HG03025 (cell line): Measurements from ENCODE around the gene ATP4A.
"Not testable (repeated sequence)": the region's sequence is repeated elsewhere in the genome, so short reads cannot be mapped to it uniquely, and the experiment has no call there.

Experiments
- ATAC-seq: cut with Tn5 transposase; IDR thresholded peaks from one replicate; pipeline ENCODE4 v1.9.1; 2021; ENCODE audit warnings: mild to moderate bottlenecking, moderate library complexity; ENCODE audit not compliant: unreplicated experiment, low FRiP score

Gene ATP4A

DNA sequence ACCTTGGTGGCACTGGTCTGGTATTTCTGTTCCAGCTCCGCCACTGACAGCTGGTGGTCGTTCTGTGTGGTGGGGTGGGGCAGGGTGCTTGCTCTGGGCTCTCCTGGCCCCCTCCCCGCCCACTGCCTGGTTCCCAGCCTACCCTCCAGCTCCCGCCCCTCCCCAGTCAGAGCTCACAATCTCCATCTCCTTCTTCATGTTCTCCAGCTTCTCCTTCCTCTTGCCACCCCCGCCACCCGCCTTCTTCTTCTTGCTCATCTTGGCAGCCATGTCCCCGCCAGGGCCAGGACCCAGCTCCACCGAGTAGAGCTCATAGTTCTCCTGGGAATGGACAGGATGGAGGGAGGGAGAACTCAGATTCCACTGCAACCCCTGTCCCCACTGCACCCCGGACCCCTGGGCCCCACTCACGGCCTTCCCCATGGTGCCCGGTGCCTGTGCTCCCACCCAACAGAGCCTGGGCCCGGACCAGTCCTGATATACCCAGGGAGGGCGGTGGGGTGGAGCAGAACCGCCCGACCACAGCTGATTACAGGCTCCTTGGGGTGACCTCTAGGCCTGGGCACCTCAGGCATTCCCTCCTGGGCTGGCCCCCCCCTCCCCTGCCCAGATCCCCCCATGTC is at the start of gene ATP4A:
Gene ATP4A (minus strand): TSS at position 452 of the 623 bp plus-strand sequence. CDS start 29 bp downstream, at position 423.
- ATAC-seq, result no peak

DNA sequence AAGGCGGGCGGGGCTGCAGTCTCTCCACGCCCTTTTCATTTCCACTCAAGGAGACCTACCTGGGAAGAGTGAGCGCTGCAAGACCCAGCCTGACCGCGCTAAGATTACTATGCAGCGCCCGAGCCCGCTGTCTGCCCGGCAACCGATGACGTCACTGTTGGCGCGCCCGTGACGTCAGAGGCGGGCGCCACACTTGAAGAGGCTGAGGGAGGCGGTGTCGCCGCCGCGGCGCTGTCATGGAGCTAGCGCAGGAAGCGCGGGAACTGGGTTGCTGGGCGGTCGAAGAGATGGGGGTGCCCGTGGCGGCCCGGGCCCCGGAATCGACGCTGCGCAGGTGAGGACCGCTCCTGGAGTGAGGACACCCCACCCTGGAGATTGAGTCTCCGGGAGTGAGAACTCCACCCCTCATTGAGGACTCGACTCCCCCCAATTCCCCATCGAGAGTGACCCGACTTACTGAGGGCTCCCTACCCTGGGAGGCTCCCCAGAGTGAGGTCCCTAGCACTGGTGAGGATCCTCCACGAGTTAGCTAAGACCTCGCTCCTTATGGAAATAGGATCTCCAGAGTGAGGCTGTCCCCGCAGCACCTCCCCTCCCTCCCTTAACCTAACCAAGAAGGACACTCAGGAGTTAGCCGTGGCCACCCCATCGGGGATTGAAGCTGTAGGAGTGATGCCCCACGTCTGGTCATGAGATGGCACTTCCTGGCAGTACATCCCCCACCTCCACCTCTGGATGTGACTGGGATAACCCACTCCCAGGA is 49.3 kb upstream of the ATP4A start, which contains the start of gene HAUS5:
Gene HAUS5 (plus strand): TSS at position 177 of the 763 bp plus-strand sequence. CDS start 60 bp downstream, at position 237.
- peak; percentile 51 for ATAC-seq

DNA sequence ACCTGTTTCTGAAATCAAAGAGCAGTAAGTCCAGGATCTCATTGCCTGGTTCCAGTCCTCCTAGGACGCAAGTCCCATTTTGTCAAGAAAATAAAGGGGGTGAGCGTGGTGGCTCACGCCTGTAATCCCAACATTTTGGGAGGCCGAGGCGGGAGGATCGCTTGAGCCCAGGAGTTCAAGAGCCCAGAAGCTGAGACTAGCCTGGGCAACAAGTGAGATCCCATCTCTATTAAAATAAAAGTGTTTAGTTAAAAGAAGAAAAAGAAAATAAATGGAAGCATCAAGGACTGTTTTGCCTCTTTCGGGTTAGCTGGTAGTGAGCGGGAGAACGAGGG is 48.7 kb upstream of the ATP4A start:
- no peak for ATAC-seq

DNA sequence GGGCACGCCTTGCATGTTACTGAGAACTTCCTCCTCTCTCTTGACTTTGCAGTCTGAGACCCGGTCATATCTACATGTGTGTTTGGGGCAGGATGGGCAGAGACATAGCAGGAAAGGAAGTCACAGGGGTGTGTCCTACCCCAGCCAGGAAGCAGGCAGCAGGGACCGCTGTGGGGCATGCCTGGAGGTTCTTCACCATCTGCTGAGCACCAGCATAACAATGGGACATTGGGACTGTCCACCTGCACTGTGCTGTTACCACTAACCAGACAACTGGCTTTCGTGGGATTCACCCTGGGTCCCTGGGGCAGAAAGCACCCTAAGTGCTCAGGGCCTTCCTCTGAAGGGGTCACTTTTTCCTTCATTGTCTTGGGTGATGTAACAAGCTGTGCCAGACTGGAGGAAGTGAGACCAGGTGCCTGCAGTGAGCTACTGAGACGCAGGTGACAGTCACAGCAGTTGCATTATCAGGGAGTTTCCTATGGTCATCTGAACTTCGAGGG is 46.4 kb upstream of the ATP4A start:
- ATAC-seq, result no peak

DNA sequence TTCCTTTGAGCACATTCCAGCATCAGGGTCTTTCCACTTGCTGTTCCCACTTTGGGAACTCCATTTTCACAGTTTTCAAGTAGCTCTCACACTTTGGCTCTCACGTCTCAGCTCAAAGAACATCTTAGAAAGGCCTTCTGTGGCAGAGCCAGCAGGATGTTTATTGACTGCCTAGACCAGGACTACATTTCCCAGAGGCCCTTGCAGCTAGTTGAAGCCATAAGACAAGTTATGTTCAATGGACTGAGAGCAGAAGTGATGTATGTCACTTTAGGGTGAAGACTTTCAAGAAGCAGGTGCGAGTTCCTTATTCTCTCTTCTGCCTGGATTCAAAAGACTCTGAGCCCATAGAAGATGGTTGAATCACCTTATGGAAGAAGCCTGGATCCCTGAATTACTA is 44.8 kb upstream of the ATP4A start:
- ATAC-seq, result no peak

DNA sequence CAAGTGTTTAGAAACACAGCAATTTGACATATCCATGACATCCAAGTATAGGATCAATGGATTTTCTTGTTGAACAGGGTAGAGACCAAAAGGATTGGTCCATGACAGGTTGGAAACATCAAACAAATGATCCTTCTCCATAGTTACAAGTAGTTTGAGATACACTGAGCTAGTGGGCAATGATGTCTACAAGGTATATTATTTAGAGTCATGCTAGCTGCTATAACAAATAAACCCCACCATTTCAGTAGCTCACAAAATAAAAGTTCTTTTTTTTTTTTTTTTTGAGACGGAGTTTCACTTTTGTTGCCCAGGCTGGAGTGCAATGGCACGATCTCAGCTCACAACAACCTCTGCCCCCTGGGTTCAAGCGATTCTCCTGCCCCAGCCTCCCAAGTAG is 44.2 kb upstream of the ATP4A start:
- ATAC-seq, result no peak

DNA sequence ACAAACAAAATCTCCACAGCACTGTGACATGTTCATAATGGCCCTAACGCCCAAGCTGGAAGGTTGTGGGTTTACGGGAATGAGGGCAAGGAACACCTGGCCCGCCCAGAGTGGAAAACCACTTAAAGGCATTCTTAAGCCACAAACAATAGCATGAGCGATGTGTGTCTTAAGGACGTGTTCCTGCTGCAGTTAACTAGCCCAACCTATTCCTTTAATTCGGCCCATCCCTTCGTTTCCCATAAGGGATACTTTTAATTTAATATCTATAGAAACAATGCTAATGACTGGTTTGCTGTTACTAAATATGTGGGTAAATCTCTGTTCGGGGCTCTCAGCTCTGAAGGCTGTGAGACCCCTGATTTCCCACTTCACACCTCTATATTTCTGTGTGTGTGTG is 43.7 kb upstream of the ATP4A start:
- not testable (repeated sequence) for ATAC-seq

DNA sequence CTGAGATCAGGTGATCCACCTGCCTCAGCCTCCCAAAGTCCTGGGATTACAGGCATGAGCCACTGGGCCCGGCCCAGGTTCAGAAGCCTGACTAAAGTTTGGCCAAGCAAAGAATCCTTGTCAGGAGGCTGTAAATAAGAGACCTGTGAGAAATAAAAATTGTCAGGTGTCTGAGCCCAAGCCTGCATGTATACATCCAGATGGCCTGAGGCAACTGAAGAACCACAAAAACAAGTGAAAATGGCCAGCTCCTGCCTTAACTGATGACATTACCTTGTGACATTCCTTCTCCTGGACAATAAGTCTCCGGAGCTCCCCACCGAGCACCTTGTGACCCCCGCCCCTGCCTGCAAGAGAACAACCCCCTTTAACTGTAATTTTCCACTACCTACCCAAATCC is 41.0 kb upstream of the ATP4A start:
- not testable (repeated sequence) for ATAC-seq

DNA sequence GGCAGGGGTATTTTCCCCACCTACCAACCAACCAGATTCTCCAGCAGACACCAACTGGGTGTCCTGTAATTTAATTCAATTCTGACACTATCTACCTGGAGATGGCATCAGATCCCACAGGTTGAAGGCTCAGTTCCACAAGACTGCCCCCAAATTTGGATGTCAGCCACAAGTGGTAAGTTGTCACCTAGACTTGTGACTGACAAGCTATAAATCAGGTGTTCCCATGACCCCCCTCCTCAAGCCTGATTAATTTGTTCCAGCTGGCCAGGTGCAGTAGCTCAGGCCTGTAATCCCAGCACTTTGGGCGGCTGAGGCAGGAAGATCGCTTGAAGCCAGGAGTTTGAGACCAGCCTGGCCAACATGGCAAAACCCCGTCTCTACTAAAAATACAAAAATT is 38.5 kb upstream of the ATP4A start:
- ATAC-seq, result no peak

DNA sequence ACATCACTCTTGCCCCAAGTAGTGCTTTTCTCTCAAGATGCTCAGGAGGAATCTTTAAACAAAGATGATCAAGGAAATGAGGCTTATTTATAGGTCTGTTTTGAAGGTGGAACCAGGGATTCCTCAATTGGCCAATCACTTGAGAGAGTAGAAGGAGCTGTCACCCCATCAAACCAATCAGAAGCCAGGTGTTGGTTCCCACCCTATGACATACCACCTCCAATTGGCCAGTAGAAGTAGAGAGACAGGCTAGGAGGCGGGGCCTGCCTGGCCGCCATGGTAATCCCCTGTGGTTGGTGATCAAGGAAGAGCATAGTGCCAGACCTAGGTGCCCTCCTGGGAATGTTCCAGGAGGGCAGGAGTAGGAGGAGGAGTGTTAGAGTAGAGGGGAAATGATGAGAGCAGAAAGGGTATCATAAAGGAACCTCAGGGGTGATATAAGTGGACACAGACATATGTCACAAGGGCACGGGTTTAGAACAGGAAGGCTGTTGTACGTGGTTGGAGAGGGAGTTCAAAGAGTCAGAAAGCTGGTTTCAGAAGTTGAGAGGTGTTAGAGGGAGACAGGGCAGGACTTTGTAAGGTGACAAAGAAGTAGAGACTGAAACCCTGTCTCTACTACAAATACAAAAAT is 33.0 kb upstream of the ATP4A start:
- ATAC-seq, result no peak

DNA sequence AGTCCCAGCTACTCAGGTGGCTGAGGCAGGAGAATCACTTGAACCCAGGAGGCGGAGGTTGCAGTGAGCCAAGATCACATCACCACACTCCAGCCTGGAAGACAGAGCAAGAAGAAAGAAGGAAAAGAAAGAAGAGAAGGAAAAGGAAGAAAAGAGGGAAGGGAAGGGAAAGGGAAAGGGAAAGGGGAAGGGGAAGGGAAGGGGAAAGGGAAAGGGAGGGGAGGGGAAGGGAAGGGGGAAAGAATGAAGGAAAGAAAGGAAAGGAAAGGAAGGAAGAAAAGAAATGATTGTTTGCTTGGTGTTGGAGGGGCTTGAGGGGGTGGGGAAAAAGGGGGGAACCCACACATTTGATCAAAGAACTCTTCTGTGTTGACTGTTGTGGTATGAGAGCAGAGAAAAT is 32.5 kb upstream of the ATP4A start:
- no peak for ATAC-seq

DNA sequence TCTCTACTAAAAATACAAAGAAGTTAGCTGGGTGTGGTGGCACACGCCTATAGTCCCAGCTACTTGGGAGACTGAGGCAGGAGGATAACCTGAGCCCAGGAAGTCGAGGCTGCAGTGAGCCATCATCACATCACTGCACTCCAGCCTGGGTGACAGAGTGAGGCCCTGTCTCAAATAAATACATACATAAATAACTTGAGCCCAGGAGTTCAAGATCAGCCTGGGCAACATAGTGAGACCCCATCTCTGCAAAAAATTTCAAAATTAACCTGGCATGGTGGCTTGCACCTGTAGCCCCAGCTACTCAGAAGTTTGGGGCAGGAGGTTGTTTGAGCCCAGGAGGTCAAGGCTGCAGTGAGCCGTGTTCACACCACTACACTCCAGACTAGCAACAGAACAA is 31.6 kb upstream of the ATP4A start:
- not testable (repeated sequence) for ATAC-seq

DNA sequence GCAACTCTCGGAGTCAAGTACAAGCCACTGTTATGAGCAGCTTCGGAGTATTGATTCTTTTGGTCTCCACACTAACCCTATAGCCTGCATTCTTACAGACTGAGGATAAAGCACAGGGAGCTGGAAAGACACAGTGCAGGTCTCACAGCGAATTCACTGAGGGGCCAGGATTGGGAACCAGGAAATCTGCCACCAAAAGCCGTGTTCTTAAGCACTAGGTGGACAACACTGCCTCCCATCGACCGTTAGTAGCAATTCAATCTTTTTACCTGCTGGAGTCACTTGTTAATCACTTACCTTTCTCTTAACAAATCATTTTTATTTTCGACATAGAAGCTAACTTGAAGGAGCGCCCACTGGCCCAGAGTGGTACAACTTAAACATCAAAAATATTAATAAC is 28.8 kb upstream of the ATP4A start:
- no peak for ATAC-seq

DNA sequence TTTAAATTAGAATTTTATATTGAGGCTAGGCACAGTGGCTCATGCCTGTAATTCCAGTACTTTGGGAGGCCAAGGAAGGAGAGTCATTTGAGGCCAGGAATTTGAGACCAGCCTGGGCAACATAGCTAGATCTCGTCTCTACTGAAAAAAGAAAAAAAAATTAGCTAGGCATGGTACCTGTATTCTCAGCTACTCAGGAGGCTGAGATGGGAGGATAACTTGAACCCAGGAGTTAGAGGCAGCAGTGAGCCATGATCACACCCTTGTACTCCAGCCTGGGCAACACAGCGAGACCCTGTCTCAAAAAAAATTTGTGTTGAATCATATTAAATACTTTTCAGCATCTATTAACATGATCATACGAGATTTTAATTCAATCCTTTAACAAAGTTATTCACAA is 27.4 kb upstream of the ATP4A start:
- no peak for ATAC-seq

DNA sequence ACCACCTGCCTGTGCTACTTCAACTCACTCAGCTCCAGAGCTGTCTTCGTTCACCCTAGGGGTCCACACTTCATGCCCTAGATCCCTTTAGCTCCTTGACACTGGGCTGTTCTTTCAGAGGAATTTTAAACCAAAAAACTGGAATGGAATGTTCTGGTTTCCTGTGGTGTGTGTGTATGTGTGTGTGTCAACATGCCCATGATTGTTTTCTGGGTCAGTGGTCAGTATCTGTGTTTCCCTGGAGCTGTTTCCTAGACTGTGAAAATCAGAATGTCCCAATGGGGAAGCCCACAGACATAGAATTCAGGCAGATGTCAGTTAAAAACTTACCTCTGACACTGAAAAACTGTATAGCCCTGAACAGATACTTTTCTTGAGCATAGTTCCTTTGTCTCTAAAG is 23.9 kb upstream of the ATP4A start:
- no peak for ATAC-seq

DNA sequence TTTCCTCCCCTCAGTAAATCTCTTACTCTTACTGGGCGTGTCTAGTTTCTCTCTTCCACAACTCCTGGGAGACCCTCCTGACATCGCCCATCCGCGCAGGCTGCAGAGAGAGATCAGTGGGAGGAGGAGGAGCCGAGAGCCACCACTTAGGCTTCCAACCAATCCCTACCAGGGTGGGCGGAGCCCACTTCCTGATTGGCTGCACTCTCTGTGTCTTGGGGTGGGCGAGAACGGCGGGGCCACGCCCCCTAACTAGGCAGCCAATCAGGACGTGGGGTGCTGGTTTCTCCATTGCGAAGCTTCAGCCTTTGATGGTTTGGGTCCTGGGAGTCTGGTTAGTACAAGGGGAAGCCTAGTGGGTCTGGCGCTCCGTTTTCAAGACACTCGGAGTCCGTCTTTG is 22.4 kb upstream of the ATP4A start, which contains the start of gene PMIS2:
Gene PMIS2 (plus strand): TSS at position 326 of the 400 bp plus-strand sequence. CDS start 87 bp downstream, outside the sequence.
- no peak for ATAC-seq

DNA sequence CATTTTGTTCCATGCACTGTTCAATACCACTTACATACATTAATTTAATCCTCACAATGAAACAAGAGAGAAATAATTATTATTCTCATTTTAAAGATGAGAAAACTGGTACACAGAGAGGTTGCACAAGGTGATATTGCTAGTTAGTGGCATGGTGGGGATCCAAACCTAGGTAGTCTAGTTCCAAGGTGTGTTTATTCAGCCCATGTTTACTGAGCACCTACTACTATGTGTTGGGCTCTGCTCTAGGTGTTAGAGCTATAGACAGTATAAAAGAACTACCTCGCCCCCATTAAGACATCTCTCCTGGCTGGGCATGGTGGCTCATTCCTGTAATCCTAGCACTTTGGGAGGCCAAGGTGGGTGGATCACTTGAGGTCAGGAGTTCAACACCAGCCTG is 19.3 kb upstream of the ATP4A start:
- ATAC-seq, result no peak

DNA sequence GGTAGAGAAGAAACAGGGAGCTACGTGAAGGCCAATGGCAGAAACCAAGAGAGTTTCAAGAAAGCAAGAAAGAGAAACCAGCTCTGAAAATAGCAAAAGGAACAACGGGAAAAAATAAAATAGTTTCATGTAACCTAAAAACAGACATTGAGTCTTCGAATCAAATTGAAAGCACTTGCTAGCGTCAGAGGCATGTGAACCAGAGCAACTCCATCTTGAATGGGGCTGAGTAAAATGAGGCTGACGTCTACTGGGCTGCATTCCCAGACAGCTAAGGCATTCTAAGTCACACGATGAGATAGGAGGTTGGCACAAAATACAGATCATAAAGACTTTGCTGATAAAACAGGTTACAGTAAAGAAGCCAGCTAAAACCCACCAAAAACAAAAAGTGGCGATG is 15.2 kb upstream of the ATP4A start:
- no peak for ATAC-seq

DNA sequence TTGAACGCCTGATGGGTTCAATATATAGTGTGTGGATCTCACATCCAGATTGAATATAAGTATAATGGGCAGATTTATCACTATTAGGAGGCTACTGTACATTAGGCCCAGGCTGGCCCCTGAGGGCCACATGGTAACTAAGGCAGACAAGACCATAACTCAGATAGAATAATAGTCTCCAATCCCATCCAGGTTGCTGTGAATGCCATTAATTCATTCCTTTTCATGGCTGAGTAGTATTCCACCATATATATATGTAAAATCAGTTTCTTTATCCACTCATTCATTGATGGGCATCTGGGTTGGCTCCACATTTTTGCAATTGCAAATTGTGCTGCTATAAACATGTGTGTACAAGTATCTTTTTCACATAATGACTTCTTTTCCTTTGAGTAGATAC is 14.5 kb upstream of the ATP4A start:
- ATAC-seq, result no peak

DNA sequence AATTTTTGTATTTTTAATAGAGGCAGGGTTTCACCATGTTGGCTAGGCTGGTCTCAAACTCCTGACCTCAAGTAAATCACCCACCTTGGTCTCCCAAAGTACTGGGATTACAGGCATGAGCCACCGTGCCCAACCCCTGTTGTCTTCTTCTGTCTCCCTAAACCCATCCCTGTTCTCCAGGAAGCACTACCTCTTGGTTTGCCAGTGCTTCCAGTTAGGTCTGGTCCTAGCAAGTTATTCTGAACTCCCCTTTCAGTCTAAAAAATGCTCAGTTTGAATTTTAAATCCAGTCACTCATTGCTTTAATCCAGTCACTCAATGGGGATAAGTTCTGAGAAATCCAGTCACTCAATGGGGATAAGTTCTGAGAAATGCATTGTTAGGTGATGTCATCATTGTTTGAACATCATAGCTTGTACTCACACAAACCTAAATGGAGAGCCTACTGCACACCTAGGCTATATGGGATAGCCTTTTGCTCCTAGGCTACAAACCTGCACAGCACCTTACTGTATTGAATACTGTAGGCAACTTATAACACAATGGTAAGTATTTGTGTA is 8.0 kb upstream of the ATP4A start:
- no peak for ATAC-seq

DNA sequence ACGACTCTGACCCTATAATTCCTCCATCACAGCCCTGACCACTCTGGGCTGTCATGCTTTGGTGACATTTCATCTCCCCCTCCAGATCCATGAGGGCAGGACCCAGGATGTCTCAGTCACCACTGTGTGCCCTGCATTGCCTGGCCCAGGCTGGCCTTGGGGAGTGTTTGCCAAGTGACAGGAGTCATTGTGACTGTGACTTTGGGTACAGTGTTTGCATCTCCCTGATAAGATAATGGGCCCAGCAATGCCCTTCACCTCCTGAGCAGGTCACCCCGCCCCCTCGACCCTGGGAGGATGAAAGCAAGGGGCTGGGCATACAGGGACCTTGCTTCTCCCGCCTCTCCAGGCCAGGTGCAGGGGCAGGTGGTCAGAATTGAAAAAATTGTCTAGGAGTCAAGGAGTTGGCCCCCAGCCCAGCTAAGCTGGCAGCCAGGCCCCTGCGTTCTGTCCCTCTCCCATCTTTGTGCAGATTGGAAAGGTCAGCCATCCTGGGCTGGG is 5.9 kb upstream of the ATP4A start:
- ATAC-seq, result no peak
